Activated CD4-positive, alpha-beta T cell treated with anti-CD3 and anti-CD28 coated beads for 24 hours (primary cell): ENCODE measurements around the gene RAB30.
"Not testable (repeated sequence)": the region's sequence is repeated elsewhere in the genome, so short reads cannot be mapped to it uniquely, and the experiment has no call there.

Experiments
- DNase-seq, 2 donors: peaks; one replicate each; pipeline ENCODE4 v3.0.0-alpha.2; 2020; ENCODE audit warnings: low read depth in 2 of 2

RAB30 gene

GRCh38 chr11:82981852-82982251, 89.8 kb downstream of the RAB30 start:
- no peak for DNase-seq

DNA sequence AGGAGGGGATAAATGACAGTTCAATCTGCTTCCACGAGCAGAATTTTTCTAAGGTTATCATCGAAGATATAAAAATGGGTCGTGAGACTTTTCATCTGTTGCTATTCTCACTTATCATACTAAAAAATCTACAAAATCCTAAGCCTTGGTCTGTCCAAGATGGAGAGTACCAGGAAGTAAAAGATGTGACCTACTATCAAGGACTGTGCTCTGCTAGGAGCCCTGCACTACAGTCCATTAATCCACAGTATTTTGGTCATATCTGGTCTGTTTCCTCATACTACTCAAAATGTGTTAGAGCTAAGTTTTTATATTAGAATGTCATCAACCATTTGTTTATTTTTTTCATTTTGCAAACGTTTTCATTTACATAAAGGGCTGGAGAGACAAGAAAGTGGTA, 90.8 kb downstream of the RAB30 start:
- no peak for DNase-seq

- no peak for DNase-seq
Observed at GRCh38 chr11:82980292-82980691, 91.4 kb downstream of the RAB30 start.

DNA sequence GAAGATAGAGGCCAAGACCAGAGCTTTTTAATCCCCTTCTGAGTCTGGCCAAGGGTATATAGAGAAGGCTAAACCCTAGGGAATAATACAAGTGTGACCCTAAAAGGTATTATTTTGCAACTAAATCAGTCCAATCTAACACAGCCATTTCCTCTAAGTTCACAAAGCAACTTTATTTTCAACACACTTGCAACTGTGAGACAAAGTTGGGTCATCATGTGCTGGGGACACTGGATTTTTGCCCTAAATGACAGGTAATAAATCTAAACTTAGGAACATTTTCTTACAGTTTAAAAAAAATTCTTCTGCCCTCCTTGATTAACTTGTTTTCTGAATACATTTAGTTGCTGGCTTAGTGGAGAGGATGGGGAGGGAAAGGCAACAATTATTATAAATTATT, 91.9 kb downstream of the RAB30 start:
- DNase-seq = no peak

GRCh38 chr11:82978422-82979099, 93.1 kb downstream of the RAB30 start:
- no peak for DNase-seq

- DNase-seq = no peak
Observed at GRCh38 chr11:82976786-82977185, 94.9 kb downstream of the RAB30 start.

- DNase-seq = no peak
Observed at GRCh38 chr11:82975882-82976281, 95.8 kb downstream of the RAB30 start.

GRCh38 chr11:82974851-82975250, 96.8 kb downstream of the RAB30 start:
- DNase-seq = no peak

- DNase-seq = no peak
Observed at GRCh38 chr11:82974135-82974534, 97.6 kb downstream of the RAB30 start.

DNA sequence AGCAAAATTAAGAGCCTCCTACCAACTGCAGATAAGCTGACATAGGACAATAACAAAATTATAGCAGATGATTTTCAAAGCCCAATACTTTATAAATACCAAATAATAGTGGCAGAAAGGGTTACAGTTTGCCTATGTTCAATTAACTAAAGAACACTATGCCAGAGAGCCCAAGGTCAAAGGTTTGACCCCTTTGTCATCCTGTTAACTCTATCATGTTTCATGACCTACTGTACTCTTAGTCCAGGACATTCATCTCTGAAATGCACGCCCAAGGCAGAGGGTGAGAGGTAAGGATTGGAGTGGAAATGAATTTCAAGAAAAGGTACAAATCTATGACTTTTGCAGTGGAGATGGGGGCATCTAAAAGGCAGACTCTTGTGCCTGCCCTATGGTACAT, 99.6 kb downstream of the RAB30 start:
- no peak for DNase-seq

DNA sequence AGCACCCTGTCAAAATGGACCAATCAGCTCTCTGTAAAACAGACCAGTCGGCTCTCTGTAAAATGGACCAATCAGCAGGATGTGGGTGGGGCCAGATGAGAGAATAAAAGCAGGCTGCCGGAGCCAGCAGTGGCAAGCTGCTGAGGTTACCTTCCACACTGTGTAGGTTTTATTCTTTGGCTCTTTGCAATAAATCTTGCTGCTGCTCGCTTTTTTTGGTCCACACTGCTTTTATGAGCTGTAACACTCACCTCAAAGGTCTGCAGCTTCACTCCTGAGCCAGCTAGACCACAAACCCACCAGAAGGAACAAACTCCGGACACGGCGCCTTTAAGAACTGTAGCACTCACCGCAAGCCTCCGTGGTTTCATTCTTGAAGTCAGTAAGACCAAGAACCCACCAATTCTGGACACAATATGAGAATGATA, 100.2 kb downstream of the RAB30 start:
- DNase-seq = not testable (repeated sequence)

DNA sequence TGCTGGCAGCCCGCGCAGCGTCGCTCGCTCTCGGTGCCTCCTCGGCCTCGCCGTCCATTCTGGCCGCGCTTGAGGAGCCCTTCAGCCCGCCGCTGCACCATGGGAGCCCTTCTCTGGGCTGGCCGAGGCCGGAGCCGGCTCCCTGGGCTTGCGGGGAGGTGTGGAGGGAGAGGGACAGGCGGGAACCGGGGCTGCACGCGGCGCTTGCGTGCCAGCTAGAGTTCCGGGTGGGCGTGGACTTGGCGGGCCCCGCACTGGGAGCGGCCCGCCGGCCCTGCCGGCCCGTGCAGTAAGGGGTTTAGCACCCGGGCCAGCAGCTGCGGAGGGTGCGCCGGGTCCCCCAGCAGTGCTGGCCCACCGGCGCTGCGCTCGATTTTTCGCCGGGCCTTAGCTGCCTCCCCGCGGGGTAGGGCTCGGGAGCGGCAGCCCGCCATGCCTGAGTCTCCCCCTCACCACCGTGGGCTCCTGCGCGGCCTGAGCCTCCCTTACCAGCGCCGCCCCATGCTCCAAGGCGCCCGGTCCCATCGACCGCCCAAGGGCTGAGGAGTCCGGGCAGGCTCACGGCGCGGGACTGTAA, 101.1 kb downstream of the RAB30 start:
- DNase-seq = not testable (repeated sequence)

- DNase-seq = no peak
Observed at GRCh38 chr11:82969811-82970210, 101.9 kb downstream of the RAB30 start.

GRCh38 chr11:82967381-82967780, 104.3 kb downstream of the RAB30 start:
- DNase-seq = no peak

- not testable (repeated sequence) for DNase-seq
Observed at GRCh38 chr11:82962021-82962420, 109.7 kb downstream of the RAB30 start.

GRCh38 chr11:82960779-82961143, 110.9 kb downstream of the RAB30 start:
- no peak for DNase-seq

GRCh38 chr11:82959987-82960778, 111.5 kb downstream of the RAB30 start:
- no peak for DNase-seq

DNA sequence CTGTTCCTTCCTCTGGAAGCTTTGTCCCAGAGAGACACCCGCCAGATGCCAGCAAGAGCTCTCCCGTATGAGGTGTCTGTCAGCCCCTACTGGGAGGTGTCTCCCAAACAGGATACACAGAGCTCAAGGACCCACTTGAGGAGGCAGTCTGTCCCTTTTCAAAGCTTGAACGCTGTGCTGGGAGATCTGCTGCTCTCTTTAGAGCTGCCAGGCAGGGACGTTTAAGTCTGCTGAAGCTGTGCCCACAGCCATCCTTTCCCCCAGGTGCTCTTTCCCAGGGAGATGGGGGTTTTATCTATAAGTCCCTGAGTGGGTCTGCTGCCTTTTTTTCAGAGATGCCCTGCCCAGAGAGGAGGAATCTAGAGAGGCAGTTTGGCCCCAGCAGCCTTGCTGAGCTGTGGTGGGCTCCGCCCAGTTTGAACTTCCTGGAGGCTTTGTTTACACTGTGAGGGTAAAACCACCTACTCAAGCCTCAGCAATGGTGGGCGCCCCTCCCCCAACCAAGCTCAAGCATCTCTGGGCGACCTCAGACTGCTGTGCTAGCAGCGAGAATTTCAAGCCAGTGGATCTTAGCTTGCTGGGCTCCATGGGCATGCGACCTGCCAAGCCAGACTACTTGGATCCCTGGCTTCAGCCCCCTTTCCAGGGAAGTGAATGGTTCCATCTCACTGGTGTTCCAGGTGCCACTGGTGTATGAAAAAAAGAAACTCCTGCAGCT, 115.8 kb downstream of the RAB30 start:
- not testable (repeated sequence) for DNase-seq

GRCh38 chr11:82950502-82950901, 121.2 kb downstream of the RAB30 start:
- DNase-seq = not testable (repeated sequence)

DNA sequence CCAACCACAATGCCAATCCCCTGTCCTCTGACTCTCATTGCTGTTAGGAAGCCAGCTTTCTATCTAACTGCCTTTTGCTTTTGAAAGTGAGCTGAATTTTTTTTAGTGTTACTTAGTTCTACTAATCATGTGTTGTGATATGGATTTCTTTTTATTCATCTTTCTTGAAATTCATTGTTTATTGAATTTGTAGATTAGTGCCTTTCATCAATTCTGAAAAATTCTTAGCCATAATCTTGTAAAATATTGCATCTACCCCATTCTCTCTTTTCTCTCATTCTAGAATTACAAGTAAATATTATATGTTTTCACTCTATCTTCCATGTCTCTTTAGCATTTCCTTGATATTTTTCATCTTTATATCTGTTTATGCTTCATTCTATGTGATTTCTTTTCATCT, 122.3 kb downstream of the RAB30 start:
- DNase-seq = no peak

GRCh38 chr11:82945682-82946081, 126.0 kb downstream of the RAB30 start:
- no peak for DNase-seq

DNA sequence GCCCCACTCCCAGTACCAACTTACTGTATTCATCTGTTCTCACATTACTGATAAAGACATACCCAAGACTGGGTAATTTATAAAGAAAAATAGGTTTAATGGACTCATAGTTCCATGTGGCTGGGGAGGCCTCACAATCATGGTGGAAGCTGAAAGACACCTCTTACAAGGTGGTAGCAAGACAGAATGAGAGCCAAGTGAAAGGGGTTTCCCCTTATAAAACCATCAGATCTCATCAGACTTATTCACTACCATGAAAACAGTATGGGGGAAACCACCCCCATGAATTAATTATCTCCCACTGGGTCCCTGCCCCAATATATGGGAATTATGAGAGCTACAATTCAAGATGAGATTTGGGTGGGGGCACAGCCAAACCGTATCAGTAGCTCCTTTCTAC, 126.7 kb downstream of the RAB30 start:
- not testable (repeated sequence) for DNase-seq
